Glutamatergic neuron (in vitro differentiated cells): ENCODE measurements around the gene HNRNPUL1. TPM values are rescaled to one million over a fixed set of nuclear protein-coding genes. Genes with fewer than 3 reads are reported as not detected.

ENCODE experiments used
- DNase-seq: peaks from one replicate; pipeline ENCODE4 v3.0.0; 2022
- H3K27ac Mint-ChIP-seq: one replicate; pipeline ENCODE4 v1.8.0; 2020; ENCODE audit warnings: mild to moderate bottlenecking, mixed read lengths, inconsistent platforms; ENCODE audit not compliant: unreplicated experiment
- H3K27me3 Mint-ChIP-seq: one replicate; pipeline ENCODE4 v1.8.0; 2020; ENCODE audit warnings: mild to moderate bottlenecking, moderate library complexity, mixed read lengths, inconsistent platforms; ENCODE audit not compliant: unreplicated experiment
- H3K36me3 Mint-ChIP-seq: one replicate; pipeline ENCODE4 v1.8.0; 2020; ENCODE audit warnings: mild to moderate bottlenecking, mixed read lengths, inconsistent platforms; ENCODE audit not compliant: unreplicated experiment
- H3K4me1 Mint-ChIP-seq: one replicate; pipeline ENCODE4 v1.8.0; 2020; ENCODE audit warnings: mild to moderate bottlenecking, low read depth, mixed read lengths, inconsistent platforms; ENCODE audit not compliant: unreplicated experiment
- H3K4me3 Mint-ChIP-seq: one replicate; pipeline ENCODE4 v1.8.0; 2020; ENCODE audit warnings: mild to moderate bottlenecking, mixed read lengths, inconsistent platforms; ENCODE audit not compliant: unreplicated experiment
- H3K9me3 Mint-ChIP-seq: one replicate; pipeline ENCODE4 v1.8.0; 2020; ENCODE audit warnings: mild to moderate bottlenecking, moderate library complexity, mixed read lengths, inconsistent platforms; ENCODE audit not compliant: unreplicated experiment
- total RNA-seq: library from RNA; stranded (reverse); fragmentation: NEBNext Ultra II Directional; extraction: Animal tissue kit (Norgen Biotek cat#: 25700); gene quantifications from one replicate; pipeline ENCODE4 v1.2.1, GENCODE V29; 2021; ENCODE audit not compliant: unreplicated experiment
- TF ChIP-seq, protein P1 (sequence below): fragments of 200-600 bp; sonication (generic); IDR thresholded peaks from one replicate; pipeline ENCODE4 v1.5.0; 2021; ENCODE audit not compliant: partially characterized antibody, unreplicated experiment

HNRNPUL1 gene
- total RNA-seq, 1 donor from 2014 or later = 201 TPM

DNA sequence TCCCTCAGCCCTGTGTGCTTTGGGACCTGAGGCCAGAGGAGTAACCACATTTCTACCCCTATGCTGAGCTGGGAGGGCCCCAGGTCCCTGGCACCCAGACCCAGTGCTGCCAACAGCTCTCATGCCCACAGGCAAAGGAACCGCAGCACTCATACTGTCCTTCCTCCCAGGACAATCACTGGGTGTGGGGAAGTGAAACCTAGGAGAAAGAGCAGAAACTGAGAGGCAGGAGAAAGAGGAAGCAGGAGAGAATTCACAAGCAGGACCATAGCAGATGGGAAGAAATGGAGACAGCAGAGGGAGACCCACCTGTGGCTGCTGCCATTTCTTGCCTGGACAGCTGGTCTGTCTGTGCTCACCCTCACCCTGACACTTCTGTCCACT lies 64.7 kb downstream of the HNRNPUL1 start:
- Mint-ChIP-seq H3K4me1 (peaks cover 43% of the 10 kb centered on the region), H3K9me3 (peaks cover 25% of the 10 kb centered on the region), H3K27ac (peak overlapping the region; percentile 91), H3K4me3 (peak overlapping the region; percentile 27), H3K27me3 (peaks cover 28% of the 10 kb centered on the region), H3K36me3 (no peaks in the 10 kb centered on the region)
- TF ChIP-seq, protein P1, sequence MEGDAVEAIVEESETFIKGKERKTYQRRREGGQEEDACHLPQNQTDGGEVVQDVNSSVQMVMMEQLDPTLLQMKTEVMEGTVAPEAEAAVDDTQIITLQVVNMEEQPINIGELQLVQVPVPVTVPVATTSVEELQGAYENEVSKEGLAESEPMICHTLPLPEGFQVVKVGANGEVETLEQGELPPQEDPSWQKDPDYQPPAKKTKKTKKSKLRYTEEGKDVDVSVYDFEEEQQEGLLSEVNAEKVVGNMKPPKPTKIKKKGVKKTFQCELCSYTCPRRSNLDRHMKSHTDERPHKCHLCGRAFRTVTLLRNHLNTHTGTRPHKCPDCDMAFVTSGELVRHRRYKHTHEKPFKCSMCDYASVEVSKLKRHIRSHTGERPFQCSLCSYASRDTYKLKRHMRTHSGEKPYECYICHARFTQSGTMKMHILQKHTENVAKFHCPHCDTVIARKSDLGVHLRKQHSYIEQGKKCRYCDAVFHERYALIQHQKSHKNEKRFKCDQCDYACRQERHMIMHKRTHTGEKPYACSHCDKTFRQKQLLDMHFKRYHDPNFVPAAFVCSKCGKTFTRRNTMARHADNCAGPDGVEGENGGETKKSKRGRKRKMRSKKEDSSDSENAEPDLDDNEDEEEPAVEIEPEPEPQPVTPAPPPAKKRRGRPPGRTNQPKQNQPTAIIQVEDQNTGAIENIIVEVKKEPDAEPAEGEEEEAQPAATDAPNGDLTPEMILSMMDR = no peak
- DNase-seq = no peak

GRCh38 chr19:41330481-41330880 lies 66.3 kb downstream of the HNRNPUL1 start:
- Mint-ChIP-seq H3K9me3 (peaks cover 16% of the 10 kb centered on the region), H3K4me3 (peak overlapping the region; percentile 58), H3K36me3 (no peaks in the 10 kb centered on the region), H3K27ac (peak overlapping the region; percentile 74), H3K27me3 (peaks cover 25% of the 10 kb centered on the region), H3K4me1 (peaks cover 30% of the 10 kb centered on the region)
- TF ChIP-seq, protein P1 = no peak
- no peak for DNase-seq

DNA sequence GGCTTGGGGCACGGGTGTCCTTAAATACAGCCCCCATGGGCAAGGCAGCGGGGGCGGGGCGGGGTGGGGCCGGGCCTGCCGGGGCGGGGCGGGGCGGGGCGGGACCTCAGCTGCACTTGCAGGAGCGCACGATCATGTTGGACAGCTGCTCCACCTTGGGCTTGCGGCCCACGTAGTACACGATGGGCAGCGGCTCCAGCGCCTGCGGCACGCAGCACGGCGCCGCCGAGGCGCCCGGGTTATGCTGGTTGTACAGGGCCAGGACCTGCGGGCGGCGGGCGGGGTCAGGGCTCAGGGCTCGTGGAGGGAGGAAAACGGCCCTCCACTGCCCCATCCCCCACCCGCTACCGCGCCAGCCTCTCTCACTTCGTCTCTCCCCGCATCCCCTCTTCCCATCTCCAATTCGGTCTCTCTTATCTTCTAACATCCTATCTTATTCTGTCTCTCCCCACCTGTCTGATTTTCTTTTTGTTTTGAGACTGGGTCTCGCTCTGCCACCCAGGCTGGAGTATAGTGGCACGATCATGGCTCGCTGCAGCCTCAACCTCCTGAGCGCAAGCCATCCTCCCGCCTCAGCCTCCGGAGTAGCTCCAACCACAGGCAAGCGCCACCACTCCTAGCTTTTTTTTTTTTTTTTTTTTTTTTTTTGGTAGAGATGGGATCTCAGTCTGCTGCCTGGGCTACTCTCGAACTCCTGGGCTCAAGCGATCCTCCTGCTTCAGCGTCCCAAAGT lies 66.9 kb downstream of the HNRNPUL1 start:
- H3K36me3 Mint-ChIP-seq = no peaks in the 10 kb centered on the region
- peaks cover 29% of the 10 kb centered on the region for H3K4me1 Mint-ChIP-seq
- H3K27ac Mint-ChIP-seq = peak overlapping the region; percentile 72
- H3K4me3 Mint-ChIP-seq = peak overlapping the region; percentile 70
- peaks cover 16% of the 10 kb centered on the region for H3K9me3 Mint-ChIP-seq
- TF ChIP-seq, protein P1 = no peak
- DNase-seq = peak; percentile 51
- H3K27me3 Mint-ChIP-seq = peaks cover 25% of the 10 kb centered on the region

DNA sequence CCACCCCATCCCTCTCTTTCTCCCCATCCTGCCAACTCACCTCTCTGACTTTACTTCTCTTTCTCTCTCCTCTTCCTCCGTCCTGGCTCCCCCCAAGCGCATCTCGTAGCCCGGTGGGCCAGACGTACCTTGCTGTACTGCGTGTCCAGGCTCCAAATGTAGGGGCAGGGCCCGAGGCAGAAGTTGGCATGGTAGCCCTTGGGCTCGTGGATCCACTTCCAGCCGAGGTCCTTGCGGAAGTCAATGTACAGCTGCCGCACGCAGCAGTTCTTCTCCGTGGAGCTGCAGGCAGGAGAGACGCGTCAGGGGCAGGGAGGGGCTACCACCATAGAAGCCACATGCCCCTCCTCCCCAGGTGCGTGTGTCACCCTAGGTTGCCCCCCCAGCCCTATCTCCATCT lies 67.8 kb downstream of the HNRNPUL1 start:
- TF ChIP-seq, protein P1 = no peak
- Mint-ChIP-seq H3K4me3 (peak overlapping the region; percentile 70), H3K27ac (peak overlapping the region; percentile 19), H3K36me3 (no peaks in the 10 kb centered on the region), H3K4me1 (peaks cover 22% of the 10 kb centered on the region), H3K9me3 (peaks cover 9% of the 10 kb centered on the region), H3K27me3 (peaks cover 18% of the 10 kb centered on the region)
- DNase-seq = no peak

GRCh38 chr19:41332468-41332867 lies 68.3 kb downstream of the HNRNPUL1 start:
- no peaks in the 10 kb centered on the region for H3K36me3 Mint-ChIP-seq
- peaks cover 20% of the 10 kb centered on the region for H3K4me1 Mint-ChIP-seq
- no peak overlapping the region for H3K4me3 Mint-ChIP-seq
- H3K9me3 Mint-ChIP-seq = peaks cover 8% of the 10 kb centered on the region
- no peak overlapping the region for H3K27ac Mint-ChIP-seq
- H3K27me3 Mint-ChIP-seq = peaks cover 16% of the 10 kb centered on the region
- no peak for DNase-seq
- TF ChIP-seq, protein P1 = no peak
